MCF 10A (cell line): Measurements from ENCODE around the gene NCOR1. TPM values are rescaled to one million over a fixed set of nuclear protein-coding genes. Genes with fewer than 3 reads are reported as not detected.
"Not testable (repeated sequence)": the region's sequence is repeated elsewhere in the genome, so short reads cannot be mapped to it uniquely, and the experiment has no call there.

ENCODE experiments used
- BruUV-seq: library from RNA; stranded (reverse); fragments of 400-500 nt; replicated peaks from 2 replicates; lab custom pipeline; 2021; lab: Mats Ljungman, UMichigan
- CTCF ChIA-PET: fragments of 300-600 bp; sonication (Branson Sonifier 250); formaldehyde crosslinking; extraction: SDS; loops from one replicate; lab custom pipeline; 2021; ENCODE audit warnings: antibody characterized with exemption, inconsistent platforms; lab: Yijun Ruan, JAX
- POLR2A ChIA-PET: fragments of 300-600, 350-650 bp; sonication (Branson Sonifier 250); formaldehyde crosslinking; extraction: SDS; loops from one replicate; lab custom pipeline; 2020; ENCODE audit warnings: antibody characterized with exemption, inconsistent platforms; lab: Yijun Ruan, JAX
- DNase-seq: peaks from one replicate; pipeline ENCODE4 v3.0.0-alpha.2; 2018; ENCODE audit not compliant: unreplicated experiment
- H3K27ac Mint-ChIP-seq: one replicate; pipeline ENCODE4 v1.8.0; 2022; ENCODE audit warnings: mild to moderate bottlenecking, low read depth, mixed read lengths; ENCODE audit not compliant: unreplicated experiment
- H3K27me3 Mint-ChIP-seq: one replicate; pipeline ENCODE4 v1.8.0; 2022; ENCODE audit warnings: mixed read lengths; ENCODE audit not compliant: insufficient read depth, unreplicated experiment
- H3K36me3 Mint-ChIP-seq: one replicate; pipeline ENCODE4 v1.8.0; 2022; ENCODE audit warnings: mild to moderate bottlenecking, moderate library complexity, mixed read lengths; ENCODE audit not compliant: insufficient read depth, unreplicated experiment
- H3K4me1 Mint-ChIP-seq: one replicate; pipeline ENCODE4 v1.8.0; 2022; ENCODE audit warnings: mixed read lengths; ENCODE audit not compliant: insufficient read depth, unreplicated experiment
- H3K4me3 Mint-ChIP-seq: one replicate; pipeline ENCODE4 v1.8.0; 2022; ENCODE audit warnings: mild to moderate bottlenecking, moderate library complexity, mixed read lengths; ENCODE audit not compliant: unreplicated experiment
- H3K9me3 Mint-ChIP-seq: one replicate; pipeline ENCODE4 v1.8.0; 2022; ENCODE audit warnings: mixed read lengths; ENCODE audit not compliant: unreplicated experiment
- intact Hi-C: fragments of 100-400 bp; cut with micrococcal nuclease; formaldehyde crosslinking; loops from 2 replicates; pipeline ENCODE4 v1.14.1; 2022
- total RNA-seq: library from RNA; stranded (reverse); gene quantifications from 2 replicates; pipeline ENCODE4 v1.2.3, GENCODE V29; 2022
- TF ChIP-seq, protein P1 (sequence below): fragments of 200-600 bp; IDR thresholded peaks from one replicate; pipeline ENCODE4 v1.8.0; 2022; ENCODE audit warnings: antibody characterized with exemption, mild to moderate bottlenecking; ENCODE audit not compliant: unreplicated experiment

NCOR1 gene
- total RNA-seq, 1 experiment from 2014 or later: 138 TPM

DNA sequence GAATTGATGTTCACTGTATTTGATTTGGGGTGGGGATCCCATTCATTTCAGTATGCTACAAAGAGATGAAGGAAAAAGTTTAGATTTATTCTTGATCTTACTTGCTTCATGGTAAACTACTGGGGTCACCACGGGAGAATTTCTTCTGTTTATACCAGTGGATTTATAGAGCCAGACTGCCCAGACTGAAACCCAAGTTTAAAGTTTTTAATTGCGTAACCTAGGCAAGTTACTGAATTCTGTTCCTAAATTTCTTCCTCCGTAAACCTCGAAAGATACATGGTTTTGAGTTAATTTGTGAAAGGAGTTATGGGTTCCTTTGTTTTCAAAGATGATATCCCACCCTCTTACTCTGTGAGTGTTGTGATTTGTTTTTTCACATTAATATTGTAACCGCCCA lies 28.1 kb upstream of the NCOR1 start:
- BruUV-seq: no TSS peak
- Mint-ChIP-seq H3K36me3 (peaks cover 13% of the 10 kb centered on the region), H3K27me3 (no peaks in the 10 kb centered on the region), H3K4me1 (no peaks in the 10 kb centered on the region), H3K4me3 (no peak overlapping the region), H3K27ac (no peak overlapping the region), H3K9me3 (no peaks in the 10 kb centered on the region)
- POLR2A ChIA-PET: no interaction called here
- CTCF ChIA-PET: no interaction called here
- no peak for DNase-seq
- intact Hi-C loops: no loop called here
- TF ChIP-seq, protein P1, sequence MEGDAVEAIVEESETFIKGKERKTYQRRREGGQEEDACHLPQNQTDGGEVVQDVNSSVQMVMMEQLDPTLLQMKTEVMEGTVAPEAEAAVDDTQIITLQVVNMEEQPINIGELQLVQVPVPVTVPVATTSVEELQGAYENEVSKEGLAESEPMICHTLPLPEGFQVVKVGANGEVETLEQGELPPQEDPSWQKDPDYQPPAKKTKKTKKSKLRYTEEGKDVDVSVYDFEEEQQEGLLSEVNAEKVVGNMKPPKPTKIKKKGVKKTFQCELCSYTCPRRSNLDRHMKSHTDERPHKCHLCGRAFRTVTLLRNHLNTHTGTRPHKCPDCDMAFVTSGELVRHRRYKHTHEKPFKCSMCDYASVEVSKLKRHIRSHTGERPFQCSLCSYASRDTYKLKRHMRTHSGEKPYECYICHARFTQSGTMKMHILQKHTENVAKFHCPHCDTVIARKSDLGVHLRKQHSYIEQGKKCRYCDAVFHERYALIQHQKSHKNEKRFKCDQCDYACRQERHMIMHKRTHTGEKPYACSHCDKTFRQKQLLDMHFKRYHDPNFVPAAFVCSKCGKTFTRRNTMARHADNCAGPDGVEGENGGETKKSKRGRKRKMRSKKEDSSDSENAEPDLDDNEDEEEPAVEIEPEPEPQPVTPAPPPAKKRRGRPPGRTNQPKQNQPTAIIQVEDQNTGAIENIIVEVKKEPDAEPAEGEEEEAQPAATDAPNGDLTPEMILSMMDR: no peak

DNA sequence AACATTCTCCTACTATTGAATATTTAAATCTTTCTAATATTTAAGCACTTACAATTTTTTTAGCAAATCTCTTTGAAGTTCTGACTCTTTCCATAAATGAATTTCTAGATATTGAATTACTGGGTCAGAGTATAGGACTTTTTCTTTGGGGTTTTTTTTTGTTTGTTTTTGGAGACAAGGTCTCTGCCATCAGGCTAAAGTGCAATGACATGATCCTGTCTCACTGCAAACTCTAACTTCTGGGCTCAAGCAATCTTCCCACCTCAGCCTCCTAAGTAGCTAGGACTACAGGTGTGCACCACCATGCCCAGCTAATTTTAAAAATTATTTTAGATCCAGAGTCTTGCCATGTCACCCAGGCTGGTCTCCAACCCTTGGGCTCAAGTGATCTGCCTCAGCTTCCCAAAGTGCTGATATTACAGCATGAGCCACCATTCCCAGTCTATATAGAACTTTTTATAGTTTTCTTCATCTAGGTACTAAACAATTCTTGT lies 26.6 kb upstream of the NCOR1 start:
- TF ChIP-seq, protein P1: no peak
- Mint-ChIP-seq H3K27me3 (no peaks in the 10 kb centered on the region), H3K36me3 (peaks cover 11% of the 10 kb centered on the region), H3K4me1 (no peaks in the 10 kb centered on the region), H3K27ac (no peak overlapping the region), H3K9me3 (no peaks in the 10 kb centered on the region), H3K4me3 (no peak overlapping the region)
- intact Hi-C loops: no loop called here
- DNase-seq: no peak
- no TSS peak for BruUV-seq
- POLR2A ChIA-PET: no interaction called here
- CTCF ChIA-PET: no interaction called here

DNA sequence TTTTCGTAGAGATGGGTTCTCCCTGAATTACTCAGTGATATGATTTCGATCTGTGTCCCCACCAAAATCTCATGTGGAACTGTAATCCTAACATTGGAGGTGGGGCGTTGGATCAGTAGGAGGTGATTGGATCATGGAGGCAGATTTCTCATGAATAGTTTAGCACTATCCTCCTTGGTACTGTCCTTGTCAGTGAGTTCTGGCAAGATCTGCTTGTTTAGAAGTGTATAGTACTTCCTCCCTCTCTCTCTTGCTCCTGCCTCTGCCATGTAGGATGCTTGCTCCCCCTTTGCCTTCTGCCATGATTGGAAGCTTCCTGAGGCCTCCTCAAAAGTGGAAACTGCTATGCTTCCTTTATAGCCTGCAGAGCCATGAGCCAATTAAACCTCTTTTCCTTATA lies 24.6 kb upstream of the NCOR1 start:
- no peak for DNase-seq
- POLR2A ChIA-PET: no interaction called here
- H3K4me1 Mint-ChIP-seq: no peaks in the 10 kb centered on the region
- H3K9me3 Mint-ChIP-seq: no peaks in the 10 kb centered on the region
- no TSS peak for BruUV-seq
- H3K27me3 Mint-ChIP-seq: no peaks in the 10 kb centered on the region
- H3K4me3 Mint-ChIP-seq: no peak overlapping the region
- intact Hi-C loops: no loop called here
- H3K27ac Mint-ChIP-seq: no peak overlapping the region
- peaks cover 16% of the 10 kb centered on the region for H3K36me3 Mint-ChIP-seq
- TF ChIP-seq, protein P1: no peak
- CTCF ChIA-PET: no interaction called here

- H3K9me3 Mint-ChIP-seq: no peaks in the 10 kb centered on the region
These were observed 17.1 kb upstream of the NCOR1 start for GRCh38 chr17:16232391-16232790.

DNA sequence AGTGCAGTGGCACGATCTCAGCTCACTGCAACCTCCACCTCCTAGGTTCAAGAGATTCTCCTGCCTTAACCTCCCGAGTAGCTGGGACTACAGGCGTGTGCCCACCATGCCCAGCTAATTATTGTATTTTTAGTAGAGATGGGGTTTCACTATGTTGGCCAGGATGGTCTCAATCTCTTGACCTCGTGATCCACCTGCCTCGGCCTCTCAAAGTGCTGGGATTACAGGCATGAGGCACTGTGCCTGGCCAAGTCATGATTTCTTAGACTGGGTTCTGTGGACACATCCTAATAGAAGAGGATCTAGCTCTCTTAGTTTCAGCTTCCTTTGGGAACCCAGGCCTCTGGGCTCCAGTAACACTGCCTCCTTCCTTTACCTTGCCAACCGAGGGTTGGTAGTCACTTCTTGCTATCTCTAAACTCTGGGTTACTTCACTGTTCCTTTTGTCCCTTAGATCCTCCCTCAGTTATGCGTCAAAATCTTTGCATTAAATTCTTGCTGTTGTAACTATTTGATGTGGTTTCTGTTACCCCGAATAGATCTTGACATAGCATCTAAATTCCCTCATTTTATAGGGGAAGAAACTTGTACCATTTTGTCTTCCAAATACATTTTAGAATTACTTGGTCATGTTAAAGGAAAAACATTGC lies 14.7 kb upstream of the NCOR1 start:
- not testable (repeated sequence) for H3K27me3 Mint-ChIP-seq, H3K9me3 Mint-ChIP-seq, DNase-seq, BruUV-seq, H3K4me3 Mint-ChIP-seq
- ChIA-PET POLR2A (interaction anchor here (0.6 kb wide), 1 partner anchor 34 kb away, joined by 3 read pairs; no protein-coding TSS in a partner anchor), CTCF (interaction anchor here (1.0 kb wide), 1 partner anchor 14 kb away, joined by 3 read pairs; no protein-coding TSS in a partner anchor)
- peak overlapping the region; percentile 12 for H3K27ac Mint-ChIP-seq
- peaks cover 11% of the 10 kb centered on the region for H3K4me1 Mint-ChIP-seq
- peaks cover 17% of the 10 kb centered on the region for H3K36me3 Mint-ChIP-seq
- intact Hi-C loops: loop anchor here (1.0 kb wide), 1 partner anchor 56 kb away; no protein-coding TSS in a partner anchor

More at GRCh38 chr17:16232391-16232790, 17.1 kb upstream of the NCOR1 start:
- H3K27ac Mint-ChIP-seq: no peak overlapping the region
- intact Hi-C loops: no loop called here
- BruUV-seq: no TSS peak
- CTCF ChIA-PET: no interaction called here
- H3K27me3 Mint-ChIP-seq: no peaks in the 10 kb centered on the region
- H3K4me1 Mint-ChIP-seq: peaks cover 11% of the 10 kb centered on the region
- DNase-seq: no peak
- H3K4me3 Mint-ChIP-seq: no peak overlapping the region
- H3K36me3 Mint-ChIP-seq: peaks cover 32% of the 10 kb centered on the region
- TF ChIP-seq, protein P1: no peak
- POLR2A ChIA-PET: interaction anchor here (0.7 to 1.7 kb wide), 2 partner anchors 9 to 15 kb away, joined by 3 to 6 read pairs; partner anchors contain the start of gene PIGL
